WERI-Rb-1 (cell line): ENCODE measurements around the gene KANSL1.

Experiments used
- DNase-seq: peaks from one replicate; pipeline ENCODE4 v3.0.0-alpha.2; 2020
- H3K27ac ChIP-seq: fragments of 250-450 bp; sonication (Bioruptor Pico); 2 replicates; pipeline ENCODE4 v1.5.1; 2020; ENCODE audit warnings: mild to moderate bottlenecking, moderate library complexity
- H3K27me3 ChIP-seq: fragments of 250-450 bp; sonication (Bioruptor Pico); 2 replicates; pipeline ENCODE4 v1.5.1; 2021; ENCODE audit warnings: mild to moderate bottlenecking, low read depth, moderate library complexity; ENCODE audit not compliant: insufficient read depth, severe bottlenecking
- H3K36me3 ChIP-seq: fragments of 250-450 bp; sonication (Bioruptor Pico); 2 replicates; pipeline ENCODE4 v1.5.1; 2020; ENCODE audit warnings: mild to moderate bottlenecking, moderate library complexity
- H3K4me3 ChIP-seq: 2 replicates; pipeline ENCODE4 v1.5.1; 2011; ENCODE audit warnings: low read depth, mild to moderate bottlenecking, control low read depth, low read length
- H3K9me3 ChIP-seq: fragments of 250-450 bp; sonication (Bioruptor Pico); 2 replicates; pipeline ENCODE4 v1.5.1; 2021; ENCODE audit warnings: mild to moderate bottlenecking, moderate library complexity; ENCODE audit not compliant: severe bottlenecking
- CTCF ChIP-seq: IDR thresholded peaks from 2 replicates; pipeline ENCODE4 v1.5.1; 2011; ENCODE audit warnings: low read depth, mild to moderate bottlenecking, control low read depth, inconsistent platforms, low read length

KANSL1 gene

GRCh38 chr17:46120537-46120936, 72.7 kb downstream of the KANSL1 start:
- Histone ChIP-seq H3K27me3 (no peaks in the 10 kb centered on the region), H3K9me3 (no peaks in the 10 kb centered on the region), H3K36me3 (peaks cover 4% of the 10 kb centered on the region), H3K4me3 (no peak overlapping the region), H3K27ac (no peak overlapping the region)
- DNase-seq, result no peak
- no peak for TF ChIP-seq CTCF

GRCh38 chr17:46120078-46120477, 73.2 kb downstream of the KANSL1 start:
- DNase-seq, result no peak
- Histone ChIP-seq H3K36me3 (peaks cover 4% of the 10 kb centered on the region), H3K27ac (no peak overlapping the region), H3K9me3 (no peaks in the 10 kb centered on the region), H3K27me3 (no peaks in the 10 kb centered on the region), H3K4me3 (no peak overlapping the region)
- TF ChIP-seq CTCF, result no peak

- no peak for DNase-seq
- Histone ChIP-seq H3K27me3 (no peaks in the 10 kb centered on the region), H3K4me3 (no peak overlapping the region), H3K9me3 (no peaks in the 10 kb centered on the region), H3K36me3 (peaks cover 4% of the 10 kb centered on the region), H3K27ac (no peak overlapping the region)
- no peak for TF ChIP-seq CTCF
Observed at GRCh38 chr17:46118964-46119363, 74.3 kb downstream of the KANSL1 start.

- no peak for DNase-seq
- no peak overlapping the region for H3K27ac ChIP-seq
- TF ChIP-seq CTCF, result no peak
- H3K9me3 ChIP-seq, result no peaks in the 10 kb centered on the region
- no peaks in the 10 kb centered on the region for H3K27me3 ChIP-seq
- no peak overlapping the region for H3K4me3 ChIP-seq
- no peaks in the 10 kb centered on the region; the same call in 1 of the 2 replicates for H3K36me3 ChIP-seq
Observed at GRCh38 chr17:46117850-46118696, 75.2 kb downstream of the KANSL1 start.

- Histone ChIP-seq H3K4me3 (no peak overlapping the region), H3K9me3 (no peaks in the 10 kb centered on the region), H3K36me3 (no peaks in the 10 kb centered on the region; the same call in 1 of the 2 replicates), H3K27me3 (no peaks in the 10 kb centered on the region), H3K27ac (no peak overlapping the region)
- TF ChIP-seq CTCF, result no peak
- no peak for DNase-seq
Observed at GRCh38 chr17:46117117-46117516, 76.1 kb downstream of the KANSL1 start.
